GM12872 (cell line): Measurements from ENCODE around the gene VAV2.

Experiments used
- TF ChIP-seq, protein P1 (sequence below): IDR thresholded peaks from 3 replicates; pipeline ENCODE4 v1.5.1; 2011; ENCODE audit warnings: low read depth, mild to moderate bottlenecking, low read length, moderate library complexity; ENCODE audit not compliant: insufficient read depth

VAV2 gene

DNA sequence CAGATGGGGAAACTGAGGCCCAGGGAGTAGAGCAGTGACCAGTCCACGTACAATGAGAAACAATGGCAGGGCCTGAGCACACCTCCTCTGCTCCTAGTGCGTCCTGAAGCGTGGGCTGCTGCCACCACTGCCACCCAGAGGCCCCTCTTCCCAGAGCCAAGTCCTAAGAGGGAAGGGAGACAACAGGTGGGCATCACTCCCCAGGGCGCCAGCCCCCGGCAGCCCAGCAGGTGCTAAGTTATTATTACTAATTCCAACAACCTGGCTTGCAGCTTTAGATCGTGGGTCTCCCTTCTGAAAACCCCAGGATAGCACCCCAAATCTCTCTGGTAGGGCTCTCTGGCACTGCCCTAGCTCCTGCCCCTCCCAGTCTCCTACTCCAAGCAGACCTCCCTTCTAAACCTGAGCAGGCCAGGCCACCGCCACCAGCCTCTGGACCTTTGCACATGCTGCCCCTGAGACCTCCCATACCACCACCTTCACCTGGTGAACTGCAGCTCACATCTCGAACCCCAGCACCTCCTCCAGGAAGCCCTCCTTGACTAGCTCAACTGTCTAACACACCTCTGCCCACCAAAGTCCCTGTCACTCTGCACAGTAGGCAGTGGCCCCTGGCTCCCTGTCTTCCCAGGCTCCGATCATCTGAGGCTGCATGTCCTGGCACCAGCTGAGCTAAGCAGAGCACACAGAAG, 65.8 kb downstream of the VAV2 start:
- TF ChIP-seq, protein P1, sequence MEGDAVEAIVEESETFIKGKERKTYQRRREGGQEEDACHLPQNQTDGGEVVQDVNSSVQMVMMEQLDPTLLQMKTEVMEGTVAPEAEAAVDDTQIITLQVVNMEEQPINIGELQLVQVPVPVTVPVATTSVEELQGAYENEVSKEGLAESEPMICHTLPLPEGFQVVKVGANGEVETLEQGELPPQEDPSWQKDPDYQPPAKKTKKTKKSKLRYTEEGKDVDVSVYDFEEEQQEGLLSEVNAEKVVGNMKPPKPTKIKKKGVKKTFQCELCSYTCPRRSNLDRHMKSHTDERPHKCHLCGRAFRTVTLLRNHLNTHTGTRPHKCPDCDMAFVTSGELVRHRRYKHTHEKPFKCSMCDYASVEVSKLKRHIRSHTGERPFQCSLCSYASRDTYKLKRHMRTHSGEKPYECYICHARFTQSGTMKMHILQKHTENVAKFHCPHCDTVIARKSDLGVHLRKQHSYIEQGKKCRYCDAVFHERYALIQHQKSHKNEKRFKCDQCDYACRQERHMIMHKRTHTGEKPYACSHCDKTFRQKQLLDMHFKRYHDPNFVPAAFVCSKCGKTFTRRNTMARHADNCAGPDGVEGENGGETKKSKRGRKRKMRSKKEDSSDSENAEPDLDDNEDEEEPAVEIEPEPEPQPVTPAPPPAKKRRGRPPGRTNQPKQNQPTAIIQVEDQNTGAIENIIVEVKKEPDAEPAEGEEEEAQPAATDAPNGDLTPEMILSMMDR: no peak

DNA sequence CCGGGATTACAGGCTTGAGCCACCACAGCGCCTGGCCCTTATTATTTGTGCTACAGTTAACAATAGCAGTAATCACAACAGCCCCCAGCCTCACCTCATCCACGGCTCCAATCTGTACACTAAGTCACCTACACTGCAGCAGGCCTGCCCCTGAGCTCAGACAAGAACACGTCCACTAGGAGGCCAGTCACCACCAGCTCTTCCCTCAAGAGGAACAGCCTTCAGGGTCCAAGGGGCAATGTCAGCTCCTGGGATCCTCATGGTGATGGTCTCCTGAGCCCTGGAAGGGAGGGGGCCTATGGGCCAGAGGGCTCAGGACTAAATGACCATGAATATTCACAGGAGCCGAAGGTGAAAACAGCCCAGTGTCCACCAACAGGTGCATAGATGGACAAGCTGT, 67.7 kb downstream of the VAV2 start:
- TF ChIP-seq, protein P1: no peak

DNA sequence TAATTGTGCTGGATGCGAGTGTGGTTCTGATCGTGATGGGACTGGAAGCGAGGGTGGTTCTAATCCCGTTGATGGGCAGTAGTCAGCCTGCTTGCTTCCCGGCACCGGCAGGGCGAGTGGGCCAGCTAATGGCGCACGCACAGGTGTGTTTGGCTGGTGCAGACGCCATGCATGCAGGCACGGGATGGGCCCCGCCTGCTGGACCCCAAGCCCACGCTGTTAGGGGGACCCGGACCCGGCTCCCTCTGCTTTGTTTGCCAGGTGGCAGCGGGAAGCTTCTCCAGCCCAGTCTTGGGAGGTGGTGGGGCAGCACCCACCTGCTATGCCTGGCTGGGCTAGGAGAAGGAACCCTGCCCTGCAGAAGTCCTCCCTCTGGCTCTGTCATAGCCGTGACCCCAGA, 70.3 kb downstream of the VAV2 start:
- TF ChIP-seq, protein P1: no peak

DNA sequence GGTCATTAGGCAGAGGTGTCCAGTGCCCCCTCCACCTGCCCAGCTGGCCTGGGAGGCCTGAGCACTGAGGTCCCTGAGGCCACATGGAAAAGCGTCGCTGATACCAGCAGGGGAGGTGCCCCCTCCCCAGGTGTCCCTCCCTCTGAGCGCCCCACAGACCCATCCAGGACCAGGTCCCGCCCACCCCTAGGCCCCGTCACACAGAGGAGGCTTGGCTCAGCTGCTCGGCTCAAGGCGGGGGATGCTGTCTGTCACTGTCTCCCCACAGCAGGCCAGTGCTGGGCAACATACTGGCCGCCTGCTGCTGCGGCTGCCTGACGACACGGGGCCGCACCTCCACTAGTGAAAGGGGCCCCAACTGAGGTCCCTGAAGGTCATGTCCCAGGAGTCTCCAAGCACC, 71.7 kb downstream of the VAV2 start:
- TF ChIP-seq, protein P1: no peak

DNA sequence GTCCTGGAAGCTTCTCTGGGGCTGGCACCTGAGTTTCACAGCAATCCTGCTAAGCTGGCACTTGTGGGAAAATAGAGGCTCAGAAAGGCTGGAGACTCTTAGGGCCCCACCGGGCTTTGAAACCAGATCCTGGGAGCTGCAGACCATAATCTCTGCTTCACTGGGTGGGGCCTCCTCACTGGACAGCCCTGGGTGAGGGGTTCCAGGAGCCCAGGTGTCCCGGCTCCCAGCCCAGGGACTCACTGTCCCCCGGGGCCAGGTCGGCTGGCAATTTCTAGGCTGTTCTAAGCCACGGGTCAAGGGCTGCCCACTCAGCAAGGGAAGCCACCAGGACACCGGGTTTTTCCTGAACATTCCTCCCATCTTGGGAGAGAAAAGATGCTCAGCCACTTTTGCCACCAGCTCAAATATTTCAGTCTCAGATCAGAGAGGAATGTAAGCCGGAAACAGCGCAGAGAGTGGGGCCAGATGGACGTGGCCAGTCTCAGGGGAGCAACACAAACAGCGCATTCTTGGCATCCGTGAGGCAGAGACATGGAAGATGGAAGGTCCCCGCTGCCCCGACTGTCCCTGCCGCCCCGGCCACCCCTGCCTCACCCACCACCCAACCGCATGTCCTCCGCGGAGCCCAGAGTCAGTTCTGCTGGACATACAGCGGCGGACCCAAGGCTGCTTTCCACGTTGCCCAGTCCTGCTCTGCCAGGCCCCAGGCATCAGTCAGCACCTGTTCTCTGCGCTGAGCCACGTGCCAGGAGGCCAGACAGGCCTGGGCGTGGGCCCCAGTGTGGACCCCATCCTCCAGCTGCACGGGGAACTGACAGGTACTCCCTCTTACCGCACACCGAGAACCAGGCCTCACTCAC, 72.6 kb downstream of the VAV2 start:
- TF ChIP-seq, protein P1: no peak

DNA sequence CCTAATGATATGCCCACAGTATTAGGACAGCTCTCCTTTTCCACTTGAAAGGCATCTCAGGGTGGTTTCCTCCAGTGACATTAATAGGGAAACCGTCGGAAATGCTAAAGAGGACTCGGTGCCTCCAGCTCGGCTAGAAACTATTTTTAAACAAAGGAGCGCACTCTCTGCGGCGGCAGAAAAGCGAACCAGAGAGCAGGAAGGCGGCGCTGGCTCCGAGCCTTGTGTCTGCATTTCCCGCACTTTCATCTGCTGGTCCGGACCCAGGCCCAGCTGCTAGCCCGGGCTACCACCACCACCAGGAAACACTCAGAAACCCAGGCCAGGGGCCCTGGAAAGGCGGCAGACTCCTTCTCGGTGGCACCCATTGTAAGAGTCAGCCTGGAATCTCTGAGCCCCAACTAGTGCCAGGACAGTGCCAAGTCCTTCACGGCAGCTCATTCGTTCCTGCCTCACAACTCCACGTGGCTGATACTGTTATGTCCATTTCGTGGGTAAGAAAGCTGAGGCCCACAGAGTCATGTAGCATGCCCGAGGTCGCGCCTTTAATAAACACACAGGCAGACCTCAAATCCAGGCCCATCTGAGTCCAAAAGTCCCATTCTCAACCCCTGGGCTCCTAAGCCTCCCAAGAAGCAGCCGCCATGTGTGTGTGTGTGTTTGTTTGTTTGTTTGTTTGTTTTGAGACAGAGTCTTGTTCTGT, 73.9 kb downstream of the VAV2 start:
- TF ChIP-seq, protein P1: no peak

DNA sequence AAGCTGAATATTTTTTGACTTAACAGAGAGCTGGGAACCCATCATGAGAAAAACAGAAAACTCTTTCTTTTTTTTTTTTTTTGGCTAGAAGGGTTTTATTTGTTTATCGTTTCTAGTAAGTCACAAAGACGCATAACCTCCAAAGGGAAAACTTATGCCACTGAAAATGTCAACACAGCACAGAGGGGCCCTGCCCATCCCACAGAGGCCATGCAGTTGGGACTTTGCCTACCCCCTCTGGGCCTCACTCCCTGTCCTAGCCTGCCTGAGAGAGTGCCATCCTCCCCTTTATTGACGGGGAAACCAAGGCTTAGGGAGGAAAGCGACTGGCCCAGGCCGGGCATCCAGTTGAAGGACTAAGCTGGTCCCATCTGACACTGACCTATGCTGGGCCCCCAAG, 74.7 kb downstream of the VAV2 start:
- TF ChIP-seq, protein P1: no peak
